ENCODE measurements around the gene SPATA31A1. TPM values are rescaled to one million over a fixed set of nuclear protein-coding genes. Genes with fewer than 3 reads are reported as not detected.
"Not testable (repeated sequence)": the region's sequence is repeated elsewhere in the genome, so short reads cannot be mapped to it uniquely, and the experiment has no call there.

The SPATA31A1 gene
- total RNA-seq, result not detected

- H3K4me3 ChIP-seq; H3K36me3 ChIP-seq; DNase-seq; H3K9me3 ChIP-seq; intact Hi-C loops (cut with DNase I; ENCODE audit: low total_unique reads); H3K27ac ChIP-seq; H3K27me3 ChIP-seq; in situ Hi-C loops (cut with MboI; ENCODE audit: low pct_ligation_motif_present in 1 of 4, low pct_unique_long_range_greater_than_20kb in 1 of 4, low sequenced_read_pairs in 3 of 4); H3K4me1 ChIP-seq: not testable (repeated sequence)
- 67% methylated on average over 1 of the region's 6 CpGs; no CpG with 5 or more reads in 1 of the 2 donors for WGBS, 2 donors (ENCODE audit: low coverage in 1 of 2)
Measured at GRCh38 chr9:39355369-39355768, at the start of gene SPATA31A1. TSS of gene SPATA31A1 (plus strand) at chr9:39355669. CDS start at chr9:39355731, 62 bp downstream.

DNA sequence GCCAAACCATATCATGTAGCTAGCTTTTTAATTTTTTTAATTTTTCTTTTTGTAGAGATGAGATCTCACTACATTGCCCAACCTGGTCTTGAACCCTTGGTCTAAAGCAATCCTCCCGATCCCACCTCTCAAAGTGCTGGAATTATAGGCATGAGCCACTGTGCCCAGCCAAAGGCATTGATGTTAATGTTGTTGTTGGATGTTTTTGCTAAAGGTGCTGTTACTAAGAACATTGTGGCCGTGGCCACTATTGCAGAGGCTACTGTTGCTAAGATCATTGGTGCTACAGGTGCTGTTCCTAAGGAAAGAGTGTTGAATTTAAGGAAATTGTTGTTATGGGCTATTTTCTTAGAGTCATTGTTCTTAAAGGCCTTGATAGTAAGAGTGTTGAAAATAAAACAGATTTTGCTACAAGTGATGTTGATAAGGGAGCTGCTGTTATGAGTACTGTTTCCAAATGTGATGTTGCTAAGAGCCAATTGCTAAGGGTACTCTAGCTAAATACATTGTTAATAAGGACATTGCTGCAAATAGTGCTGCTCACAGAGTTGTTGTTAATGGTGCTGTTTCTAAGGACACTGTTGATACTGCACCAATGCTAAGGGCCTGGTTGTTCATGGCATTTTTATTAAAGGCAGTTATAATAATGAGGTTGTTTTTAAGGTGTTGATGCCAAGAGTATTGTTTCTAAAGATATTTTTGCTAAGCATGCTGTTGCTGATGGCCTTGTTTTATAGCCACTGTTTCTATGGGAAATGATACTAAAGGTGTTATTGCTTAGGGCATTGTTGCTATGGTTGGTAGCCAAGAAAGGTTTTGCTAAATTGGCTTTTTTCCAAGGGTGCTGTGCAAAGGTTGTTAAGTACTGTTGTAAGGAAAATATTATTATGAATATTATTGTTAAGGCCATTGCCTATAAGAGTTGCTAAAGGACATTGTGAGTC, 52.1 kb downstream of the SPATA31A1 start:
- in situ Hi-C loops (cut with MboI; ENCODE audit: low pct_ligation_motif_present in 1 of 4, low pct_unique_long_range_greater_than_20kb in 1 of 4, low sequenced_read_pairs in 3 of 4); DNase-seq; H3K36me3 ChIP-seq; H3K27me3 ChIP-seq; H3K9me3 ChIP-seq; H3K4me3 ChIP-seq; intact Hi-C loops (cut with DNase I; ENCODE audit: low total_unique reads); H3K27ac ChIP-seq; H3K4me1 ChIP-seq: not testable (repeated sequence)
- WGBS, 2 donors (ENCODE audit: low coverage in 1 of 2), result 80% methylated on average over 1 of the region's 2 CpGs; no CpG with 5 or more reads in 1 of the 2 donors

DNA sequence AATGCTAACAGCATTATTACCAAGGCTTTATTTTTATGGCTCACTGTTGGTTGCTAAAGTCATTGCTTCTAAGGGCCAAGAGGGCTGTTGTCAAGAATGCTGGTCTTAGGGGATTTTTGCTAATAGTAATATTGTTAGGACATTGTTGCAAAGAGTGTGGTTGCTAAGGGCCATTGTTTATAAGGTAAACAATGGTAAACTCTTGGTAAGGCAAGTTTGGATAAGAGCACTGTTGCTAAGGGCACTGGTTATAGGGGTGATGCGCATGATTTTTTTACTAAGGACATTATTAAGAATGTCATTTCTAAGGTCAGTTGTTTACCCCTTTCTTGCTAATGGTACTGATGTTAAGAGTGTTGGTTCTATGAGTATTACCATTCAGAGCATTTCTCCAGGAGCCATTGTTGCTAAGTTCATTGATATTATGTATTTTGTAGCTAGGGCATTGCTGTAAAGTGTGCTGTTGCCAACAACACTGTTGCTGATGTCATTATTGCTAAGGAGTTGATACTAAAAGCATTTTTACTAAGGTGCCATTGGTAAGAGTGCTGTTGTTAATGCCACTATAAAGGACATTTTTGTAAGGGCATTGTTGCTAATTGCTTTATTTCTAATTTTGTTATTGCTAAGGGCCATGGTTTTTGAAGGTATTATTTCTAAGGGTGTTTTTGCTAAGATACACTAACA, 55.9 kb downstream of the SPATA31A1 start:
- H3K36me3 ChIP-seq; in situ Hi-C loops (cut with MboI; ENCODE audit: low pct_ligation_motif_present in 1 of 4, low pct_unique_long_range_greater_than_20kb in 1 of 4, low sequenced_read_pairs in 3 of 4); DNase-seq; H3K4me3 ChIP-seq; H3K9me3 ChIP-seq; H3K27ac ChIP-seq; intact Hi-C loops (cut with DNase I; ENCODE audit: low total_unique reads); H3K4me1 ChIP-seq; H3K27me3 ChIP-seq: not testable (repeated sequence)
- no CpG with 5 or more reads among the region's 1 CpG for WGBS, 2 donors (ENCODE audit: low coverage in 1 of 2)

Other genes starting within 250 kb of the SPATA31A1 start
- gene CNTNAP3, start 67.5 kb upstream of the SPATA31A1 start, total RNA-seq, result 10 to 100 TPM in 1 of 4 donors, 1 to 10 TPM in 3; 1.6 to 10.7 (median 5.1) TPM

Data from transverse colon (tissue), 4 donors.